ENCODE measurements around the gene FRMD1.

DNA sequence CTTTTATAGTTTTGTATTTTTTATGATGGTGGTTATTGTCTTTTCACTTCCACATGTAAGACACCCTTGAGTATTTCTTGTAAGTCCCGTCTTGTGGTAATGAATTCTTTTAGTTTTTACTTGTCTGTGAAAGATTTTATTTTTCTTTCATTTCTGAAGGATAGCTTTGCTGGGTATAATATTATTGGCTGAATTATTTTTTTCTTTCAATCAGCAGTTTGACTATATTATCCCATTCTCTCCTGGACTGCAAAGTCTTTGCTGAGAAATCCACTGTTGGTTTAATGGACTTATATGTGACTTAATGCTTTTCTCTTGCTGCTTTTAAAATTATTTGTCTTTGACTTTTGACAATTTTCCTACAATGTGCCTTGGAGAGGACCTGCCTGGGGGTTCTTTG lies 67.7 kb downstream of the FRMD1 start:
- TF ChIP-seq POLR2A (IDR thresholded peaks at IDR 0.05) (no peak), CTCF (IDR thresholded peaks at IDR 0.05) (no peak)
